ENCODE measurements around the gene NFYB.

DNA sequence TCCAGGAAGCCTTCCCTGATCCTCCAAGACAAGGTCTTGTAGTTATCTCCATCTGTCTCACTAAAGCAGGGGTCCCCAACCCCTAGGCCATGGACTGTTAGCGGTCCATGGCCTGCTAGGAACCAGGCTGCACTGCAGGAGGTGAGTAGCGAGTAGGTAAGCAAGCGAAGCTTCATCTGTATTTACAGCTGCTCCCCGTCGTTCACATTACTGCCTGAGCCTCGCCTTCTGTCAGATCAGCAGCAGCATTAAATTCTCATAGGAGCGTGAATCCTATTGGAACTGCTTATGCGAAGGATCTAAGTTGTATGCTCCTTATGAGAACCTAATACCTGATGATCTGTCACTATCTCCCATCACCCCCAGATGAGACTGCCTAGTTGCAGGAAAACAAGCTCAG is 12.4 kb upstream of the NFYB start:
- TF ChIP-seq, protein P1, sequence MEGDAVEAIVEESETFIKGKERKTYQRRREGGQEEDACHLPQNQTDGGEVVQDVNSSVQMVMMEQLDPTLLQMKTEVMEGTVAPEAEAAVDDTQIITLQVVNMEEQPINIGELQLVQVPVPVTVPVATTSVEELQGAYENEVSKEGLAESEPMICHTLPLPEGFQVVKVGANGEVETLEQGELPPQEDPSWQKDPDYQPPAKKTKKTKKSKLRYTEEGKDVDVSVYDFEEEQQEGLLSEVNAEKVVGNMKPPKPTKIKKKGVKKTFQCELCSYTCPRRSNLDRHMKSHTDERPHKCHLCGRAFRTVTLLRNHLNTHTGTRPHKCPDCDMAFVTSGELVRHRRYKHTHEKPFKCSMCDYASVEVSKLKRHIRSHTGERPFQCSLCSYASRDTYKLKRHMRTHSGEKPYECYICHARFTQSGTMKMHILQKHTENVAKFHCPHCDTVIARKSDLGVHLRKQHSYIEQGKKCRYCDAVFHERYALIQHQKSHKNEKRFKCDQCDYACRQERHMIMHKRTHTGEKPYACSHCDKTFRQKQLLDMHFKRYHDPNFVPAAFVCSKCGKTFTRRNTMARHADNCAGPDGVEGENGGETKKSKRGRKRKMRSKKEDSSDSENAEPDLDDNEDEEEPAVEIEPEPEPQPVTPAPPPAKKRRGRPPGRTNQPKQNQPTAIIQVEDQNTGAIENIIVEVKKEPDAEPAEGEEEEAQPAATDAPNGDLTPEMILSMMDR (IDR thresholded peaks at IDR 0.05): no peak
- no peak for TF ChIP-seq POLR2A (IDR thresholded peaks at IDR 0.05)
